NB4 (cell line): ENCODE measurements around the gene AQP4.

ENCODE experiments used
- CTCF ChIP-seq: IDR thresholded peaks from one replicate; pipeline ENCODE4 v1.5.1; 2012; ENCODE audit warnings: low read depth, low read length
- POLR2A ChIP-seq: IDR thresholded peaks from 2 replicates; pipeline ENCODE4 v1.6.1; 2011; ENCODE audit warnings: mild to moderate bottlenecking; ENCODE audit not compliant: insufficient read length; ENCODE audit errors: extremely low read depth
- TF ChIP-seq, protein P1 (sequence below): IDR thresholded peaks from 2 replicates; pipeline ENCODE4 v1.6.1; 2011; ENCODE audit warnings: low read depth, low read length

GRCh38 chr18:26862084-26862483 lies 3.4 kb downstream of the AQP4 start:
- no peak for TF ChIP-seq POLR2A
- TF ChIP-seq CTCF: no peak
- TF ChIP-seq, protein P1, sequence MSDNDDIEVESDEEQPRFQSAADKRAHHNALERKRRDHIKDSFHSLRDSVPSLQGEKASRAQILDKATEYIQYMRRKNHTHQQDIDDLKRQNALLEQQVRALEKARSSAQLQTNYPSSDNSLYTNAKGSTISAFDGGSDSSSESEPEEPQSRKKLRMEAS: no peak
